Islet precursor cell (in vitro differentiated cells): Measurements from ENCODE around the gene NDOR1.
A peak's percentile ranks its signal among the peaks of the same experiment; 100 is the strongest.

Experiments
- DNase-seq: peaks from one replicate; pipeline ENCODE4 v3.0.0-alpha.2; 2018

The NDOR1 gene

GRCh38 chr9:137205126-137206069 lies at the start of gene NDOR1, which contains the start of gene TMEM203:
Gene NDOR1 (plus strand): TSS chr9:137205700. CDS start chr9:137205778, 78 bp downstream.
Gene TMEM203 (minus strand): TSS chr9:137205648. CDS start chr9:137205414, 234 bp downstream.
- peak; percentile 93 for DNase-seq

- no peak for DNase-seq
Observed at GRCh38 chr9:137156567-137157375, 48.7 kb upstream of the NDOR1 start.

- no peak for DNase-seq
Observed at GRCh38 chr9:137157618-137158415, 47.7 kb upstream of the NDOR1 start.

GRCh38 chr9:137158625-137159024 lies 46.9 kb upstream of the NDOR1 start:
- no peak for DNase-seq

- no peak for DNase-seq
Observed at GRCh38 chr9:137159105-137160053, 46.1 kb upstream of the NDOR1 start.

- no peak for DNase-seq
Observed at GRCh38 chr9:137160054-137160425, 45.5 kb upstream of the NDOR1 start.

- no peak for DNase-seq
Observed at GRCh38 chr9:137160716-137161557, 44.6 kb upstream of the NDOR1 start.

GRCh38 chr9:137161558-137162486 lies 43.7 kb upstream of the NDOR1 start:
- DNase-seq, result no peak

- DNase-seq, result peak; percentile 66
Observed at GRCh38 chr9:137162505-137163364, 42.8 kb upstream of the NDOR1 start.

- DNase-seq, result no peak
Observed at GRCh38 chr9:137163365-137163715, 42.2 kb upstream of the NDOR1 start.

- DNase-seq, result no peak
Observed at GRCh38 chr9:137163805-137164204, 41.7 kb upstream of the NDOR1 start.

GRCh38 chr9:137164370-137165249 lies 40.9 kb upstream of the NDOR1 start:
- no peak for DNase-seq

GRCh38 chr9:137165250-137165836 lies 40.2 kb upstream of the NDOR1 start:
- no peak for DNase-seq

GRCh38 chr9:137166380-137167229 lies 38.9 kb upstream of the NDOR1 start:
- DNase-seq, result no peak

- no peak for DNase-seq
Observed at GRCh38 chr9:137167277-137167746, 38.2 kb upstream of the NDOR1 start.
